Measurements from ENCODE around the gene LMOD1.

- TF ChIP-seq POLR2A (IDR thresholded peaks at IDR 0.05): no peak
- TF ChIP-seq CTCF (IDR thresholded peaks at IDR 0.05): peak; percentile 14 to 24 (median 17)
Observed at GRCh38 chr1:201945157-201945556, 1.2 kb downstream of the LMOD1 start.
